Measurements from ENCODE around the gene LARP4. TPM values are rescaled to one million over a fixed set of nuclear protein-coding genes. Genes with fewer than 3 reads are reported as not detected.
"Not testable (repeated sequence)": the region's sequence is repeated elsewhere in the genome, so short reads cannot be mapped to it uniquely, and the experiment has no call there.

The LARP4 gene
- total RNA-seq, 1 experiment from 2014 or later = 23.1 TPM

DNA sequence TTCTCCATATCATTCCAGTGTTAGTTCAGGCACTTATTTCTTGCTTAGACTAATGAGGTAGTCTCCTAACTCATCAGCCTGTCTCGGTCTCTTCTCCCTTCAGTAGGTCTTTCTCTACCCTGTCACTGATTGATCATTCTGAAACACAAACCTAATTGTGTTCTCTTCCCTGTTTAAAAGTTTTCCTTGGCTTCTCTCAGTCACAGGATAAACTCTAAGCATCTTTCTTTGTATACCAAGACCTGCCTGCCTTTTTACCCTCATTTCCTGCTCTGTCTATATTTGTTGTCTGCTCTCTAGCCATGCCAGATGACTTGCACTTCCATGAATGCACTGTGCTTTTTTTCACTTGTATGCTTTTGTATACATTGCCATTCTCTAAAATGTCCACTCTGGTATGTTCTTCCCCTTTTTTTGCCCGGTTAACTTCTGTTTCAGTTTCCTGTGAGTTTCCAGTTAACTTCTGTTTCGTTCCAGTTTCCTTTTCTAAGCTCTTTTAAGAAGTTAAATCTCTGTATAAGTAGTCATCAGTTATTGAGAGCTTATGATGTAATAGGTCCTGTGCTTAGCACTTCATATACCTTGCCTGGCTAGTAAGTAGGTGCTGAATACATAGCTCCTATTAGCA, 116.8 kb downstream of the LARP4 start:
- Histone ChIP-seq H3K27me3 (ENCODE audit: control insufficient read depth, insufficient read depth, low read length) (no peaks in the 10 kb centered on the region), H3K4me3 (ENCODE audit: insufficient read depth, low read depth, low read length) (no peak overlapping the region), H3K36me3 (replicated peaks; ENCODE audit: control insufficient read depth, insufficient read depth, low read length) (no peaks in the 10 kb centered on the region)
- no peak for DNase-seq

DNA sequence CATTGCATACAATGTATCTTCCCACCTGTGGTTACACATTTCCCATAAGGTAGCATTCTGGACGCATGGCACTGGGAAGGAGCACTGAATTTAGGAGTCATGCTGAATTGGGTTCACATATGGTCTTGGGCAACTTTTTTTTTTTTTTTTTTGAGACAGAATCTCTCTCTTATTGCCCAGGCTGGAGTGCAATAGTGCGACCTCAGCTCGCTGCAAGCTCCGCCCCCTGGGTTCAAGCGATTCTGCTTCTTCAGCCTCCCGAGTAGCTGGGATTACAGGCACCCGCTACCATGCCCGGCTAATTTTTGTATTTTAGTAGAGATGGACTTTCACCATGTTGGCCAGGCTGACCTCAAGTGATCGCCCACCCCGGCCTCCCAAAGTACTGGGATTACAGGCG, 117.4 kb downstream of the LARP4 start:
- H3K27me3 ChIP-seq (ENCODE audit: control insufficient read depth, insufficient read depth, low read length) = no peaks in the 10 kb centered on the region
- H3K4me3 ChIP-seq (ENCODE audit: insufficient read depth, low read depth, low read length) = no peak overlapping the region
- no peaks in the 10 kb centered on the region for H3K36me3 ChIP-seq (replicated peaks; ENCODE audit: control insufficient read depth, insufficient read depth, low read length)
- DNase-seq = no peak

DNA sequence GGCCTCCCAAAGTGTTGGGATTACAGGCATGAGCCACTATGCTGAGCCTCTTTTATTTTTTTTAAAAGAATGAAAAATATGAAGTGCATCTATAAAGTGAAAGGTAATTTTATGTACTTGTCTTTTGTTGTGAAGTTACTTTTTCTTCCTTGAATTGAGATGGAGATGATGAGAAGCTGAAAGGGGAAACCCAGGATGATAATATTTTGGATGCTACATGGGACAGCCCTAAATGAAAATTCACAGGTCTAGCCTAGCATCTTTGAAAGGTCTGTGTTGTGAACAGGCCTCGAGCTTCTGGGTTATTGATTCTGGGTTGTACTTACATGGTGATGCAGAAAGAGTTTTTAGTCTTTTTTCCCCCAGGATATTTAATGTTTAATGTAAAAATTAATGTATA, 118.7 kb downstream of the LARP4 start:
- no peak overlapping the region for H3K4me3 ChIP-seq (ENCODE audit: insufficient read depth, low read depth, low read length)
- no peaks in the 10 kb centered on the region for H3K27me3 ChIP-seq (ENCODE audit: control insufficient read depth, insufficient read depth, low read length)
- no peaks in the 10 kb centered on the region for H3K36me3 ChIP-seq (replicated peaks; ENCODE audit: control insufficient read depth, insufficient read depth, low read length)
- no peak for DNase-seq

DNA sequence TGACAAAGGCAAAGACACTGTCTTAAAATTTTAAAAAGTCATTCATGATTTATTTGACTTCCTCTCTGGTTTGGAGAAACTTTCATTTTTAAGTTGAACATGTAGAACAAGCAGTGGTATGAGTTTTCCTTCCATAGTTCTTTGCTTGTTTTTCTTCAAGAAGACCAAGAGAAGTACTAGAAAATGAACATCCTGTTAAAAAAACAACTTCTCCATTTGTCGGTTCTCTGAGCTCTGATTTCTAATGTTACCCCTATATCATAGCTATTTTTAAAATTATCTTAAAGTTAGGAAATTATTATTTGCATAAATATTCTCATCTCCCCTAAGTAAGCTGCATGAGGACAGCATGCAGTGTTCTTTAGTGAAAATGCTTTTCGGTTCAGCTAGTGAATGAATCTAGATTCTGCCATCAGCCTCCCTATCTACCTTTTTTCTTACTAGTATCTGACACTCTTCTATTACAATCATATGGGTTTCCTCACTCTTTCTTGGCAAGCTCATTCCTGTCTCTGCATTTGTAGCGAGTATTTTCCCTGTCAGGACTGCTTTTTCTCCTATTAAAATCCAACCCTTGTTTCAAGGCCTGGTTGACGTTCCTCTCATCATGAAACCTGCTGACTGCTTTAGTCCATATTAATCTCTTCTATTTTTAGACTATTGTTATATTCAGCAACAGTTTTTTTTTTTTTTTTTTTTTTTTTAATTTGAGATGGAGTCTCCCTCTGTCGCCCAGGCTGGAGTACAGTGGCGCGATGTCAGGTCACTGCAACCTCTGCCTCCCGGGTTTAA, 119.9 kb downstream of the LARP4 start:
- Histone ChIP-seq H3K4me3 (ENCODE audit: insufficient read depth, low read depth, low read length) (no peak overlapping the region), H3K36me3 (replicated peaks; ENCODE audit: control insufficient read depth, insufficient read depth, low read length) (no peaks in the 10 kb centered on the region), H3K27me3 (ENCODE audit: control insufficient read depth, insufficient read depth, low read length) (no peaks in the 10 kb centered on the region)
- DNase-seq = no peak

DNA sequence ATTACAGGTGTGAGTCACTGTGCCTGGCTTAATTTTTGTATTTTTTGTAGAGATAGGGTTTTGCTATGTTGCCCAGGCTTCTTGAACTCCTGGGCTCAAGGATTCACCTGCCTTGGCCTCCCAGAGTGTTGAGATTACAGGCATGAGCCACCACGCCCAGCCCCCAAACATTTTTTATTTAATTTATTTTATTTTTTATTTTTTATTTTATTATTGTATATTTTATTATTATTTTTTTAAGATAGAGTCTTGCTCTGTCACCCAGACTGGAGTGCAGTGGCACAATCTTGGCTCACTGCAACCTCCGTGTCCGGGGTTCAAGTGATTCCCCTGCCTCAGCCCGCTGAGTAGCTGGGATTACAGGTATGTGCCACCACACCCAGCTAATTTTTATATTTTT, 121.1 kb downstream of the LARP4 start:
- H3K27me3 ChIP-seq (ENCODE audit: control insufficient read depth, insufficient read depth, low read length); H3K36me3 ChIP-seq (replicated peaks; ENCODE audit: control insufficient read depth, insufficient read depth, low read length); H3K4me3 ChIP-seq (ENCODE audit: insufficient read depth, low read depth, low read length); DNase-seq: not testable (repeated sequence)

DNA sequence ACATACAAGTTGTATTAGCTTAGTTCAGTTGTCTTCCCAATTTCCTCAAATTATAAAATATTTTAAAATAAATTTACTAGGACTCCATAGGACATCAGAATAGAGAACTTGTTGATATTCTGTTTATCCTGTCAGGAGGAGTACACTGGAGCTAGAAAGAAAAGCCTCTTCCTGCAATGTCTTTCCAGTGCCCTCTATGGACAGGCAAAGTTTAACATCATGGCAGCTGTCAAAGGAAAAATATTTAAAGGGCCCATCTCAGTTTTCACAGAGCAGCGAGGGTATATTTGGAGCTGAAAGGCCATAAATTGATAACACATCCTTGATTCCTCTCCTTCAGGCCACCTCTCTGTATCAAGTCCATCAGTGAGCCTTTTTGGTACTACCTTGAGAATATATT, 123.1 kb downstream of the LARP4 start:
- DNase-seq = no peak
- H3K4me3 ChIP-seq (ENCODE audit: insufficient read depth, low read depth, low read length) = no peak overlapping the region
- no peaks in the 10 kb centered on the region for H3K36me3 ChIP-seq (replicated peaks; ENCODE audit: control insufficient read depth, insufficient read depth, low read length)
- no peaks in the 10 kb centered on the region for H3K27me3 ChIP-seq (ENCODE audit: control insufficient read depth, insufficient read depth, low read length)

DNA sequence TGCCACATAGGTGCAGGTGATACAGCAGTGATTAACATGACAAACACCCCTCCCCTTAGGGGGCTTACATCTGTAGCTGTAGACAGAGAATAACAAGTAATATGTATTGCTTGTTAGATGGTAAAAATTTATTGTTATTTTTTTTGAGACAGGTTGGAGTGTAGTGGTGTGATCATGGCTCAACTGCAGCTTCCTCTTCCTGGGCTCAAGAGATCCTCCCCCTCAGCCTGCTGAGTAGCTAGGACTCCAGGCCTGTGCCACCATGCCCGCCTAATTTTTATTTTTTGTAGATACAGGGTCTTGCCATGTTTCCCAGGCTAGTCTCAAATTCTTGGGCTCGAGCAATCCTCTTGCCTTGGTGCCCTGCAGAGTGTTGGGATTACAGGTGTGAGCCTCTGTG, 123.9 kb downstream of the LARP4 start:
- Histone ChIP-seq H3K4me3 (ENCODE audit: insufficient read depth, low read depth, low read length) (no peak overlapping the region), H3K27me3 (ENCODE audit: control insufficient read depth, insufficient read depth, low read length) (no peaks in the 10 kb centered on the region), H3K36me3 (replicated peaks; ENCODE audit: control insufficient read depth, insufficient read depth, low read length) (no peaks in the 10 kb centered on the region)
- no peak for DNase-seq

DNA sequence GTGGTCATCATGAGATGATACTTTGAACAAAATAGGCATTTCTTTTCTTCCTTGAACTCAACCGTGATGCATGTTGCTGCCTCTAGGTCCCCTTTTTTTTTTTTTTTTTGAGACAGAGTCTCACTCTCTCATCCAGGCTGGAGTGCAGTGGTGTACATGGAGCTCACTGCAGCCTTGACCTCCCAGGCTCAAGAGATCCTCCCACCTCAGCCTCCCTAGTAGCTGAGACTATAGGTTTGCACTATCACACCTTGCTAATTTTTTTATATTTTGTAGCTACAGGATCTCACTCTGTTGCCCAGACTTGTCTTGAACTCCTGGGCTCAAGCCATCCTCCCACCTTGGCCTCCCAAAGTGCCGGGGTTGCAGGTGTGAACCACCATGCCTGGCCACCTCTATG, 124.7 kb downstream of the LARP4 start:
- DNase-seq = no peak
- no peaks in the 10 kb centered on the region for H3K27me3 ChIP-seq (ENCODE audit: control insufficient read depth, insufficient read depth, low read length)
- H3K4me3 ChIP-seq (ENCODE audit: insufficient read depth, low read depth, low read length) = no peak overlapping the region
- H3K36me3 ChIP-seq (replicated peaks; ENCODE audit: control insufficient read depth, insufficient read depth, low read length) = no peaks in the 10 kb centered on the region

DNA sequence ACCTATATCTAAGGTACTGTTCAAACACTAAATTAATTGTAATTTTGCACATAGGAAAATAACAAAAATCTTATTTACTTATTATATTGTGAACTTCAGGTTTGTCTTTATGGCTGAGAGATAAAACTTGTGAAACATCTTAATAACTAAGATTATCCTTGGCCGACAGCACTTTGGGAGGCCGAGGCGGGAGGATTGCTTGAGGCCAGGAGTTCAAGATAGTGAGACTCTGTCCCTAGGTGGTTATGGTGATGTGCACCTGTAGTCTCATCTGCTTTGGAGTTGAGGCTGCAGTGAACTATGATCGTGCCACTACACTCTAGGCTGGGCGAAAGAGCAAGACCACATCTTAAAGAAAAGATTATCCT, 126.7 kb downstream of the LARP4 start:
- DNase-seq = no peak
- Histone ChIP-seq H3K27me3 (ENCODE audit: control insufficient read depth, insufficient read depth, low read length) (no peaks in the 10 kb centered on the region), H3K36me3 (replicated peaks; ENCODE audit: control insufficient read depth, insufficient read depth, low read length) (no peaks in the 10 kb centered on the region), H3K4me3 (ENCODE audit: insufficient read depth, low read depth, low read length) (no peak overlapping the region)

DNA sequence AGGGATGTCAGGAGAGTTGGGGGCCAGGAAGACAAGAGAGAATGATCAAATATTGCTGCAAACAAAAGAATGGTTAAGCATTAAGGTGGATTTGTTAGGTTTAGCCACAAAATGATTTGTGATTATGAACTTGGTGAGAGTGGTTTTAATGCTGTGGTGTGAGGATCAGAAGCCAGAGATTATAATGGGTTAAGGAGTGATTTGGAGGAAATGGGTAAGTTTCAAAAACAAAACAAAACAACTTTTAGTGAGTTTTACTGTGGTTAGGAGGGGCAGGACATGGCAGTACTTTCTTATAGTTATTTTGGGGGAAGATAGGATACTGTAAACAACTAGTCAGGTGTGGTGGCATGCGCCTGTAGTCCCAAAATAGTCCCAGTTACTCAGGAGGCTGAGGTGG, 128.1 kb downstream of the LARP4 start:
- Histone ChIP-seq H3K36me3 (replicated peaks; ENCODE audit: control insufficient read depth, insufficient read depth, low read length) (no peaks in the 10 kb centered on the region), H3K4me3 (ENCODE audit: insufficient read depth, low read depth, low read length) (no peak overlapping the region), H3K27me3 (ENCODE audit: control insufficient read depth, insufficient read depth, low read length) (no peaks in the 10 kb centered on the region)
- DNase-seq = no peak

DNA sequence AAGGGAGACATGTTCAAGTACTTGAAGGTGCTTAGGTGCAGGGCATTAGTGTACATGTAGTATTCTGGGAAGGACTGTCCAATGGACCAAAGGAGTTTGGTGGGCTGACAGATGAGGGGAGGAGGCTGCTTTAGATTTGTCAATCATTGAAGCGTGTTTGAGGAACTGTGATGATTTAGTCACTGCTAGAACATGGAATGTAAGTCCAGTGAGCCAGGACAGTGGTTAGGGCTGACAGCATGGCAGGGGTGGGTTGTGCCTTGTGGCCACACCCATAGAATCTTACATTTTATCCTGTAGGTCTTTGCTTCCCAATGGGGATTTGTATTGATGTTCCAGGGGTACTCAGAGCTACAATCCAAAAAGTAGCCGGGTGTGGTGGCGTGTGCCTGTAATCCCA, 128.7 kb downstream of the LARP4 start:
- no peaks in the 10 kb centered on the region for H3K36me3 ChIP-seq (replicated peaks; ENCODE audit: control insufficient read depth, insufficient read depth, low read length)
- H3K27me3 ChIP-seq (ENCODE audit: control insufficient read depth, insufficient read depth, low read length) = no peaks in the 10 kb centered on the region
- DNase-seq = no peak
- no peak overlapping the region for H3K4me3 ChIP-seq (ENCODE audit: insufficient read depth, low read depth, low read length)

Other genes starting within 250 kb of the LARP4 start
- 23.9 and 24.6 TPM in 2 replicates for gene CERS5, start 233.5 kb upstream of the LARP4 start, total RNA-seq (2014; rRNA removed; shearing (Covaris generic))
- 34.0 and 53.2 TPM in 2 replicates for gene LIMA1, start 117.4 kb upstream of the LARP4 start, total RNA-seq (2014; rRNA removed; shearing (Covaris generic))
- gene FAM186A, start 4.3 kb upstream of the LARP4 start, total RNA-seq (2014; rRNA removed; shearing (Covaris generic)) = not detected in 2 replicates
- gene DIP2B, start 104.1 kb downstream of the LARP4 start, total RNA-seq (2014; rRNA removed; shearing (Covaris generic)) = 13.7 and 17.6 TPM in 2 replicates